Endometrial microvascular endothelial cells (primary cell): Measurements from ENCODE around the gene PGP. TPM values are rescaled to one million over a fixed set of nuclear protein-coding genes. Genes with fewer than 3 reads are reported as not detected.

Source experiments
- in situ Hi-C: cut with HindIII; loops from 2 replicates; pipeline ENCODE4 v1.10.0; 2017; ENCODE audit warnings: low sequenced_read_pairs, low pct_unique_long_range_greater_than_20kb; ENCODE audit errors: inconsistent ontology term
- total RNA-seq: library from RNA; depleted of rRNA; stranded (reverse); fragments of >200 nt; gene quantifications from one replicate; pipeline ENCODE4 v1.2.3, GENCODE V29; 2015; ENCODE audit errors: inconsistent ontology term

Gene PGP
- total RNA-seq, 1 donor from 2014 or later: 21.6 TPM

DNA sequence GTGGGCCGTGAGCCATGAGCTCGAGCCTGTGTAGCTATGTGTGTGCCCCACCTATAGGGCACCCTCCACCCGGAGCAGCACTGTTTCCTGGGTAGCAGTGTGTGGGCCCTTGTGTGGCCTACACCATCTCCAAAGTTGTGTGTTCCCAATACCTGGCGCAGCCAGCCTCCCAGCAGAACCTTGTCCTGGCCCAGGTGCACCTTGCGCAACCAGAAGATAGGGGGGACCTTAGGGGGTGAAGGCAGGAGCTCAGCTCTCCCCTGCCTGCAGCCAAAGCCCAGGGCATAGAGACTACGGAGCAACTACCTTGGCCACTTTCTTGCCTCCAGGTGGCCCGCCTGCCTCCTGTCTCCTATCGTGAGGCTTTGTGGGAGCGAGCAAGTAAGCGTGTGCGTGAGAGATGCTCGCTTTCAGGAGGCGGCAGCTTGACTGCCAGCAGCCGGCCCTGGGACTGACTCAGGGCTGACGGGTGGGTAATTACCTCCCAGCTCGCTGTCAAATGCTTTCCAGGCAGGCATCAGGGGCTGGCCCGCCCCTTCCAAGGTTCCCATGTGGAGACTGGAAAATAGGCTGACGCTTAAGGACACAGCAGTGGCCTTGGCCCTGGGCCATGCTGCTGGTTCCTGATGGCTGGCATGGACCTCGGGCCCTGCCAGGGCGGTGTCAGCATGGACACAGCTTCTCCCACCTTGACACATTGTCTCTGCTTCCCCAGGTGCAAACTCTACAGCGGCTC lies 40.1 kb downstream of the PGP start:
- in situ Hi-C loops: loop anchor here (25.0 kb wide), 1 partner anchor 137 kb away; the partner anchor contains the start of genes NHERF2, NTHL1 and TSC2

DNA sequence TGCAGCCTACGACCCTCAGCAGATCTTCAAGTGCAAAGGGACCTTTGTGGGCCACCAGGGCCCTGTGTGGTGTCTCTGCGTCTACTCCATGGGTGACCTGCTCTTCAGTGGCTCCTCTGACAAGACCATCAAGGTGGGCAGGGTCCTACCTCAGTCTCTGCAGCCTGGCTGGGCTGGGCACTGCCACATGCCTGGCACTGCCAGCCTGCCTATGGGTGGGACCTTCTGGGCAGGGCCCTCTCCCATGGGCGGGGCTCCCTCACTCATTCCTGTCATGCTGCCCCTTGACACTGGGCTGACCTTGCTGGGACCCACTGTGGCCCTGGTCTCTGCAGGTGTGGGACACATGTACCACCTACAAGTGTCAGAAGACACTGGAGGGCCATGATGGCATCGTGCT lies 40.7 kb downstream of the PGP start:
- in situ Hi-C loops: loop anchor here (25.0 kb wide), 1 partner anchor 137 kb away; the partner anchor contains the start of genes NHERF2, NTHL1 and TSC2

DNA sequence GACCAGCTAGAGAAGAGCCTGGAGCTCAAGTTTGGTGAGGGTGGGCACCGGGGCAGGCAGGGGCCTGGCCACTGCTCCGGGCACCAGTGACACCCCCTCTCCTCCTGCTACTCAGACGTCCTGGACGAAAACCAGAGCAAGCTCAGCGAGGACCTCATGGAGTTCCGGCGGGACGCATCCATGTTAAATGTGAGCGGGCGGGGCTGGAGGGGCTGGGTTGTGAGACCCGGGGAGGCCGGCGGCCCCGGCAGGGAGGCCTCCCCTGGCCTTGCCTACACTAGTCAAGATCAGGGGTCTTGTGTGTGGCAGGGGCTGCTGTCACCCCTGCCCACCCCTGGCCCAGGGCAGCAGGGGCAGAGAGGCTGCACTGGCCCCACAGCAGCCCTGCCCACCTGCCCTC lies 41.3 kb downstream of the PGP start:
- in situ Hi-C loops: loop anchor here (25.0 kb wide), 1 partner anchor 136 kb away; the partner anchor contains the start of genes NHERF2, NTHL1 and TSC2

DNA sequence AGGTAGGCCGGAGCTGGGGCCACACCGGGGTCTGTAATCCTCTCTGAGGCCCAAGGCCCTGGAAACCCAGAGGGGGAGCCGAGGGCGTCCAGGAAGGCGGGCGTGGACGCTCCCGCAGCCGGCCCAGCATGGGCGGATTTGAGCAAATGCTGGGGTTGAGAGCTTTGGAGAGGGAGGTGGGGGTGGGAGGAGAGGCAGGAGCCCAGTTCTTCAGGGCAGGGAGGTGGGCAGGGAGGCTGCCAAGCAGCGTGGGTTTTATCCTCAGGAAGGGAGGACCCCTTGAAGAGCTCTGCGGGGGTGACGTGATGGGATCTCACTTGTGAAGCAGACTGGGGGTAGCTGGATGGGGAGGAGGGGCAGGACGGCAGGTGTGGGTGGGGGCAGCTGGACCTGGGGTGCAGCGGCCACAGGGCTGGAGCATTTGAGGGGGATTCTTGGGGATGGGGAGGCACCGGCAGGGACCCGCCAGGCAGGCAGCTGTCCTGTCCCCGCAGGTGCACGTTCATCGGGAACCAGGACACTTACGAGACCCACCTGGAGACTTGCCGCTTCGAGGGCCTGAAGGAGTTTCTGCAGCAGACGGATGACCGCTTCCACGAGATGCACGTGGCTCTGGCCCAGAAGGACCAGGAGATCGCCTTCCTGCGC lies 41.8 kb downstream of the PGP start:
- in situ Hi-C loops: loop anchor here (25.0 kb wide), 1 partner anchor 136 kb away; the partner anchor contains the start of genes NHERF2, NTHL1 and TSC2

DNA sequence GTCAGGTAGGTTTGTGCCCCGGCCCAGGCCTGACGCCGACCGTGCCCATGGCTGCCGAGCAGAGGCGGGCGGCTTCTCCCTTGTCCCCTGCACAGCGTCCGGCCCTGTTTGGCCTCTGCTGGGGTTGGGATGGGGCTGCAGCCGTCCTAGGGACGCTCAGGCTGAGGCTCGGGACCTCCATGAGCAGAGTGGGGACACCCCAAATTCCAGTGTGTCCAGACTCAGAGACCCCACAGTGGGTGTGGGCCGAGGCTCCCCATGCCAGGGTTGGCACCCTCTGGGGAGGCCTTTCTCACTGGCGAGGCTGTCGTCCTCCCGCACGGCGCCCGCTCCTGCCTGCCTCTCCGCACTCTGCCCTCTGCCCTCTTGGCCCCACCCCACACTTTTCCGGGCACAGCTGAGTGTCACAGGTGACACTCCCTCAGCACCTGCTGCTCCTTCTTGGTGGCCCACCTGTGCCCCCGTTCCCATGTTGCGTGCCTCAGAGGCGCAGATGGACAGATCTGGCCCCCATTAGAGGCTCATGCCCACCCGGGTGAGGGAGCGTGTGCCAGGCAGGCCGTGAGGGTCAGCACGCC lies 43.0 kb downstream of the PGP start:
- in situ Hi-C loops: loop anchor here (25.0 kb wide), 1 partner anchor 134 kb away; the partner anchor contains the start of genes NHERF2, NTHL1 and TSC2

DNA sequence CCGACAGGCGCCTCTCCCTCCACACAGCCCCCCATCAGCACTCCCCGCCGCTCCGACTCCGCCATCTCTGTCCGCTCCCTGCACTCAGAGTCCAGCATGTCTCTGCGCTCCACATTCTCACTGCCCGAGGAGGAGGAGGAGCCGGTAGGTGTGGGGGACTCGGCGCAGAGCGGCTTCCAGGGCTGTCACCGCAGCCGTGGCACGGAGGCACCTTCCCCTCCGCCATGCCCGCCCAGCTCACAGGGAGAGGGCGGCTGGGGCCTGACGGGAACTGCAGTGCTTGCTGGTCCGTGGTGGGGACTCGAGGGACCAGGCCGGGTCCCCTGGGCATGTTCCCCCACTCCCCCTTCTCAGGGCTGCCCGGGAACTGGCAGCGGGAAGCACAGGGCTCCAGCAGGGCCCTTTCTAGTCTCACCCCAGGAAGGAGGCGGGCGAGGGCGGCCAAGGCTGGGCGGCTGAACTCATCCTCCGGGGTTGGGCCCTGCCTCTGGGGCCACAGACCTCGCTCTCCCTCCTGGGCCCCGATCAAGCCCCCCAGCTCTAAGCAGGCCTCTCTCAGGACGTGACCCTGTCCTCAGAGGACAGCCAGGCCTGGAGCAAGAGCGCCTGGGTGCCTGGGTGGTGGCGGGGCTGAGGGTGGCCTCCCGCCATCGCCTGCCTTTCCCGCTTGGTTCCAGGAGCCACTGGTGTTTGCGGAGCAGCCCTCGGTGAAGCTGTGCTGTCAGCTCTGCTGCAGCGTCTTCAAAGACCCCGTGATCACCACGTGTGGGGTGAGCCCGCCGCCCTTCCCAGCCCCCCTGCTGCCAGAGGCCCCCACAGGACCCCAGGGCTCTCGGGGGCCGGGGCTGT lies 43.8 kb downstream of the PGP start:
- in situ Hi-C loops: loop anchor here (25.0 kb wide), 1 partner anchor 134 kb away; the partner anchor contains the start of genes NHERF2, NTHL1 and TSC2

DNA sequence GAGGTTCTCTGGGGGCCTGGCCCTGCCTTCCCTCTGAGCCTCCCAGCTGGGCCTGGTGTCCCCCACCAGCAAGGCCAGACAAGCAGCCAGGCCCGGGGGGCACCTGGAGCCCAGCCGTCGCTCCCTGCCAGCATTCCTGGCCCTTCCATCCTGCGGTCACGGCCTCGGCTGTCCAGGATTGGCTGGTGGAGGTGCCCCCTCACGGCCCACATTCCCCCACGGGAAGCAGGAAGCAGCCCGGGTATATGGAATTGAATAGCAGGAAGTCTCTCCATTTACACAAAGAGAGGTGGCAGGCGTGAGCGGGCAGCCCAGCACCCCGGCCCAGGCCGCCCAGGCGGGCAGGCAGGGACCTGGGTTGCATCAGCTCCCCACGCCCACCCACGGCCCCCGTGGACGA lies 44.6 kb downstream of the PGP start:
- in situ Hi-C loops: loop anchor here (25.0 kb wide), 1 partner anchor 133 kb away; the partner anchor contains the start of genes NHERF2, NTHL1 and TSC2

DNA sequence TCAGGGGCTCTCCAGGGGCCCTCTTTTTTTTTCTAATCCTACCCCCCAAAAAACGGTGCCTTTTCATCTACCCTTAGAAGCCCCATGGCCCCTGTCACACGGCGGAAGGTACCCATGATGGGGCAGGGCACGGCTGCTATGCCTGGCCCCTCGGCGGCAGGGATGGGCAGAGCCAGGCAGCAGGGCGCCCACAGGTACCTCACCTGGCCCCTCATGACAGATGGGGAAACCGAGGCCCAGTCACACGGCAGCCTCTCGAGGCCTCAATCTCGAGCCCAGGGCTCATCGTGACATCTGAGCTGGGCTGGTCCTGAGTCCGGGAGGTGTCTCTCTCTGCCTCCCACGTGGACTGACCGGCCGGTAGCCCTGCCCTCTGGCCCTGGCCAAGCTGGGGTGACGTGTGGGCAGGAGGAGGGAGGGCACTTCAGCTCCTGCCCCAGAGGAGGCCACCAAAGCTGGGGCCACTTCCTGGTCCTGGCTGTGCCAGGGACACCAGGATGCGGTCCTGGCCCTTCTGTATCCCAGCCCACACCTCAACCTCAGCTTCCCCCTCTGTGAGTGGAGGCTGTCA lies 47.5 kb downstream of the PGP start:
- in situ Hi-C loops: loop anchor here (25.0 kb wide), 1 partner anchor 130 kb away; the partner anchor contains the start of genes NHERF2, NTHL1 and TSC2

DNA sequence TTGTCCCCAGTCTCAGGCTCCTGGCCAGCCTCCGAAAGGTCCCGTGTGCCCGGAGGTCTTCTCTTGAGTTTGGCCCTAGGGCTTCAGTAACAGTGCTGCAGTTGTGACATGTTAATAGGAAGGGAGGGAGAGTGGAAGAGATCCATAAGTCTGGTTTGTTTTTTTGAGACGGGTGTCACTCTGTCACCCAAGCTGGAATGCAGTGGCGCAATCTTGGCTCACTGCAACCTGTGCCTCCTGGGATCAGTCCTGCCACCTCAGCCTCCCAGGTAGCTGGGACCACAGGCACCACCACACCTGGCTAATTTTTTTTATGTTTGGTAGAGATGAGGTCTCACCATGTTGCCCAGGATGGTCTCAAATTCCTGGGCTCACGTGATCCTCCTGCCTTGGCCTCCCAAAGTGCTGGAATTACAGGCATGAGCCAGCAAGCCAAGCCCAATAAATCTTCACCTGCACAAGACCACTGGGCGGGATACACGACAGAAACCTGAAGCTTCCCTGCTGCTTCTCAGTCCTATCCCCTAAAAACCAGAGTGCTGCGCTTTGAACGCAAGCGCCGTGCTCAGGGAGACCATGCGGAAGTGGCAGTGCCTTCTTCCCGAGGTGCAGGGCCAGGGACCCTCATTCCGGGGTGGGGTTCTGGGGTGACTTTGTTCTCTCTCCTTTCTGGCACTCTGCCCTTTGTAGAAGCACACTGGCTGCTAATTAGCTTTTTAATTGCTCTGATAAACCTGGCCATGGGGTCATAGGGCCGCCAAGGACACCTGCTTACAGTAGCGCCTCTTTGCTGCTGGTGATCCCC lies 48.2 kb downstream of the PGP start:
- in situ Hi-C loops: loop anchor here (25.0 kb wide), 1 partner anchor 129 kb away; the partner anchor contains the start of genes NHERF2, NTHL1 and TSC2

DNA sequence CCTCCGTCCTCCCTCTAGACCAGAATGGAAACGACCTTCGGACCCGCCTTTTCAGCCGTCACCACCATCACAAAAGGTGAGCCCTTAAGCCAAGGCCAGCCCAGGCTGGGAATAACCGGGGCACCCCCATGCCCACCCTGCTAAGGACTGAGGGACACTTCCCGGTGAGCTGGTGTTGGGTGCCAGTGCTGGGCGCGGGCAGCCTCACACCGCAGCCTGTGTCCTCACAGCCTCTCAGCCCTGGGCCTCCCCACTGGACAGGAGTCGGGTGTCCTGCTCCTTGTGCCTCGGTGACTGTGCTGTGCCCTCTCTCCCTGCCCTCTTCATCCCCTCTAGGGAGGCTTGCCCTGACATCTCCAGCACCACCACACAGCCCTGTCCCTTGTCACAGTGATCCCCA lies 48.8 kb downstream of the PGP start:
- in situ Hi-C loops: loop anchor here (25.0 kb wide), 1 partner anchor 129 kb away; the partner anchor contains the start of genes NHERF2, NTHL1 and TSC2

DNA sequence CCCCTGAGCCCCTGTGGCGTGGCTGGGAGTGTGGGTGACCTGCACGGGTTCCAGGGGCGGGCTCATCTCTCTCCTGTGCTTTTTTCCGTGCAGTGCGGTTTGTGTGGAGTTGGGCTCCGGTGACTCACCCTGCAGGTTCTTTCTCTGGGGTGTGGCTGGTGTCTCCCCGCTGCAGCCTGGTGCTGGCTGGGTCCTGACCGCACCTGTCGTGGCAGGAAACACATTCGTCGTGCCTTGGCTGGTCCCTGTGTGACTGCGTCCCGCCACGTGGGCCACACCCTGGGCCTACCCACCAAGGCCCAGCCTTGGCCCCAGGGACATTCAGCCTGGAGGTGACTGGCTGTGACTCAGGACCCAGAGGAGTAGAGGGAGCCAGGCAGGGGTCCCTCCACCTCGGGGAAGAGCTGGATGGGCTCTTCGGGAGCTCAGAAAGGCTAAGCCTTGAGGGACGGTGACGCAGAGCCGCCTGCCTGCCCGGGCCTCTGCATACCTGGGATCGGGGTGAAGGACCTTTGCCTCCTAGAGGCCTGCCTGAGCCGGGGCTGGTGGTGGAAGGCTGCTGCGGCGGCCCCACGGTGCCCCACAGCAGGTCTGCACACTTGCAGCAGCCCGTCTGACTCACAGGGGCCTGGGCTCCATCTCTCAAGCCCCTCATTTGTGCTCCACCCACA lies 51.3 kb downstream of the PGP start:
- in situ Hi-C loops: loop anchor here (25.0 kb wide), 1 partner anchor 126 kb away; the partner anchor contains the start of genes NHERF2, NTHL1 and TSC2

DNA sequence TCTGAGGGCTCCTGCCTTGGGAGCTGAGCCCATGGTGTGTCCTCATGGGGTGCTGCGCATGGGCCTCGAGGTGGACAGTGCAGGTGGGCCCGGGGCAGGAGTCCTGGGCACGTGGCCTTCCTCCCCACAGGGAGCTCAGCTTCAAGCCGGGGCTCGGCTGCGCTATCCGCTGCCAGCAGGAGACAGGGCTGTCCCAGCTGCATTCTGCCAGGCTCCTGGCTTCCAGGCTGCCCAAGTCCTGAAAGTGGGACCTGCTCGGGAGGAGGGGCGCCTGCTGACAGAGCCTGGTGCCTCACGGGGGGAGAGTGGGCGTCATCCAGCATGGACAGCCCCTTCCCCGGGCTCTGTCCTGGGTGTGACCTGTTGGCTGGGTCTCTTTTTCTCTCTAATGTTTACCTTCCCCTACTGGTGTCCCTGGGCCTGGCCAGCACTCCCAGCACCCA lies 51.9 kb downstream of the PGP start:
- in situ Hi-C loops: loop anchor here (25.0 kb wide), 1 partner anchor 125 kb away; the partner anchor contains the start of genes NHERF2, NTHL1 and TSC2

DNA sequence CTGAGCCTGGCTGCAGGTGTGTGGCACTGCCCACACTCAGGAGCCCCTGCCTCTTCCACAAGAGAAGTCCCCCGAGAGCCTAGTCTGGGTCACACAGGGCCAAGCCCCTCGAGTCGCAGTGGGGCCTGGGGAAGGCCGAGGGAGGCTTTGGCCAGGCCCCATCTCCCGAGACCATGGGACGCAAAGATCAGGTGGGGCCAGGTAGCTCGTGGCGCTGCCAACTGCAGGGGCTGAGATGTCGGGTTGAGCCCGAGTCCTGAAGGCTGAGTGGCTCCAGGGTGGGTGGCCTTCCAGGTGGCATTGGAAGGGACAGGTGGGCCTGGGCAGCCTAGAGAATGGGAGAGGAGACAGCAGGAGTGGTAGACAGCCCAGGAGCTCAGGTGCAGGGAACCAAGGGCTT lies 52.7 kb downstream of the PGP start:
- in situ Hi-C loops: loop anchor here (25.0 kb wide), 1 partner anchor 125 kb away; the partner anchor contains the start of genes NHERF2, NTHL1 and TSC2
